HG03095 (cell line): Measurements from ENCODE around the gene CSF2.

ENCODE experiments used
- ATAC-seq: cut with Tn5 transposase; IDR thresholded peaks from one replicate; pipeline ENCODE4 v1.9.1; 2021; ENCODE audit warnings: moderate library complexity; ENCODE audit not compliant: unreplicated experiment

Gene CSF2

GRCh38 chr5:132073231-132074013 lies at the start of gene CSF2:
Gene CSF2 (plus strand): TSS chr5:132073789. CDS start chr5:132073824, 35 bp downstream.
- ATAC-seq, result no peak

DNA sequence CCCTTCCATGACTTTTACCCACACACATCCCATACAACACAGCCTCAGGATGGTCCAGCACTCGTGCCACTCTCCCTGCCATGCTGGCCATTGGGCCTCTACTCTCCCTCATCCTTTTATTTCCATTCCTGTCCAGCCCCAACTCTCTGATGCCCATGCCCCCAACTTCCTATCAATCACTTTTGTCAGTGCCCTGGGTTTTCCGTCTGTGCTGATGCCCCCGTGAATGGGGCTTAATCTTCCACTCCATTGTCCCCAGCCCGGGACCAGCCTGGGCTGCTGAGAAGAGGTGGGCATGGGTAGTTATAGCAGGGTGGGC lies 49.5 kb upstream of the CSF2 start:
- ATAC-seq, result no peak

- ATAC-seq, result no peak
Observed at GRCh38 chr5:132024789-132025402, 48.7 kb upstream of the CSF2 start.

- no peak for ATAC-seq
Observed at GRCh38 chr5:132025403-132025971, 48.1 kb upstream of the CSF2 start.

- no peak for ATAC-seq
Observed at GRCh38 chr5:132026516-132027008, 47.0 kb upstream of the CSF2 start.

DNA sequence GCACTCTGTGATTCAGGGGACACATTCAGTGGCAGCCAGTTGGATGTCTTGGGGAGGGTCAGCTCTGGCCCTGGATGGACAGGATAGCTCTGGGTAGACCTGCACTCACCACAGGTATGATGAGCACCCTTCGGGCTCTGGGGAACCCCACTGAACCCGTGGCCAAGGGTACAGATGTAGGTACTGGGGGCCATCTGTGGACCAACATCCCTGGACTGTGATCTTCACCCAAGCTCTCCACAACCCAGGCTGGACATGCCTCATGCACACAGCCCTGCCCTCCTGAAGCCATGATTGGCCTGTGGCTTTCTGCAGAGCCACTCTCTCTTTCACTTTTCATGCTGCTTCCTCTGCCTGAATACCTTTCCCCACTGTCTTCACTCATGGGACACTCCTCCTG lies 46.6 kb upstream of the CSF2 start:
- no peak for ATAC-seq

GRCh38 chr5:132029609-132030330 lies 43.8 kb upstream of the CSF2 start:
- ATAC-seq, result no peak

GRCh38 chr5:132030610-132031009 lies 43.0 kb upstream of the CSF2 start:
- ATAC-seq, result no peak

GRCh38 chr5:132032196-132032595 lies 41.4 kb upstream of the CSF2 start:
- ATAC-seq, result no peak

GRCh38 chr5:132033122-132033521 lies 40.5 kb upstream of the CSF2 start:
- no peak for ATAC-seq

DNA sequence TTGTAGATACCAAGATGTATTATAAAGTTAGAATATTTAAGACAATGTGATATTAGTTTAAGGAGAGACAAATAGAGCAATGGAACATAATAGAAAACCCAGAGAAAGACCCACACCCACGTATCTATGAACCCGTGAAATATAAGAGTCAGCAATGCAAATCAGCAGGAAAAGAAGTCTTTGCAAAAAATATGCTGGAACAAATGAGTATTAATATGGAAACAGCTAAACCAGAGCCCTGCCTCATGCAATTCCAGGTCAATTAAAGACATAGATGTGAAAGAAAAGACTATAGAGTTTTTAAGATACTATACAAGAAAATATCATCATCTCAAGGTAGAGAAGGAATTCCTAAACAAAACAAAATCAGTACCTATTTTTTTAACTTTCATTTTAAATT lies 36.2 kb upstream of the CSF2 start:
- ATAC-seq, result no peak

DNA sequence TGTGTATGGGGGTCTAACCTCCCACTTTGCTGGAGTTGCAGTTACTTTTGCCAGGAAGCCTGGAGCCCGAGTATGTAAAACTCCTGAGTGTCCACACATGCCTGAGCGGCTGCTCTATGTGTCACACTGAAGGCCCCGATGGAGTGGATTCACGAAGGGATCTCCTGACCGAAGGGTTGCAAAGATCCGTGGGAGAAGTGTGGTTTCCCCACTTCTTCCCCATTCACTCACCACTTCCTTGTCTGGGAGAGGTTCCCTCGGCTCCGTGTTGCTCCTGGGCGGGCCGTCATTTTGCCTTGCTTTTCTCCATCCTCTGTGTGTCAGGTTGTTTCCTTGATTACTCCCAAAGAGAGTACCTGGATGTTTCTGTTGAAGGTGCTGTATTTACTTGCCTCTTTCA lies 29.4 kb upstream of the CSF2 start:
- ATAC-seq, result no peak

DNA sequence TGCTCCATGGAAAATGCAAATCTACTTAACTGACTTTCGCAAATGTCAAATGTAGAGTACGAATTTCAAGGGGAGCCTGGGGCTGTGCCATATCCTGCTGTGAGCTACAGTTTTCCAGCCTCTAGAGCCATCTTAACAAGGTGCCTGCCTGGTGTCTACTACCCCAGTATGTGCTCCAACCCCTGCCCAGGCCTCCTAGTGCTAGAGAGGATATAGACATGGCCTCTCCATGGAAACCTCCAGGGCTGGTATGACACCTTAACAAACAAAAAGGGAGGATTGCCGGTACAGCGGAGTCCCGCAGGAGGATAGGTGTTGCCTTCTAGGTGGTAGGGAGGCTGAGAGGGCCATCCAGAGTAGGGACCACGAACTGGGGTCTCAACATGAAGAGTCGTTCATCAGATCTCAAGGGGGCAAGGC lies 26.7 kb upstream of the CSF2 start:
- ATAC-seq, result no peak

DNA sequence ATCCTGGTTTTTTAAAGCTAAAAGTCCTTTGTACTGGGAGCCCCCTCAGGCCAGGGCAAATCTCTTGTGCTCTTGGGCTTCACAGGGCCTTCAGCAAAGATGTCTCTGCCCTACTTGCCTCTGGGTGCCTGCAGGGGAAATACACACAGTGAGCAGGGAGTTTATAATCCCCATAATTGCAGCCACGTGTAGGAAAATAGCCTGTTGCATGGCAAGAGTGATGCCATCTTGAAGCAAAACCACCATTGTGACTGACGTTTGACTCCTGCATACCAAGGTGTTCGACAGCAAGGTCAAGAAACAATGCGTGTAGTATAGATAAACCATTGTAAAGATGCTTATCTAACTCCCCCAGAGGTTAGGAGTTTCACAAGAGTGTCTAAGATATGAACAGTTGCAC lies 24.5 kb upstream of the CSF2 start:
- ATAC-seq, result no peak

GRCh38 chr5:132049559-132049958 lies 24.0 kb upstream of the CSF2 start:
- ATAC-seq, result no peak

DNA sequence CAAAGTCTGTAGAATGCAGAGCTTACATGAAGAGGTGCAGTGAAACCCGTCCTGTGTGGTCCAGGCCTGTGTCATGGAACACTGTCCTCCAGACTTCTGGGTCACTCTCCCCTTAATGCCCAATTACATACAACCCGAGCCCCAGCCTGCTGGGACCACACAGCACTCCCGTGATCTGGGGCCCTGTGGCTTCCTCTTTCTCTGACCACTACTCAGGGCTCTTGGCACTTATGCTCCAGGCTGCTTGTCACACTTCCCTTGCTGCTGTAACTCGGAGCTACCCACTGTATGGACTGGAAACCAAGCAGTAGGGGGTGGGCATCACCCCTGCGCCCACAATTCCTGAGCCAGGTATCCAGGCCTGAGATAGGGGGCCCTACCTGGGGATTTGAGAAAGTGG lies 23.5 kb upstream of the CSF2 start:
- ATAC-seq, result no peak

GRCh38 chr5:132050661-132051552 lies 22.7 kb upstream of the CSF2 start:
- ATAC-seq, result no peak

- no peak for ATAC-seq
Observed at GRCh38 chr5:132052520-132052919, 21.1 kb upstream of the CSF2 start.

GRCh38 chr5:132053483-132053882 lies 20.1 kb upstream of the CSF2 start:
- no peak for ATAC-seq

DNA sequence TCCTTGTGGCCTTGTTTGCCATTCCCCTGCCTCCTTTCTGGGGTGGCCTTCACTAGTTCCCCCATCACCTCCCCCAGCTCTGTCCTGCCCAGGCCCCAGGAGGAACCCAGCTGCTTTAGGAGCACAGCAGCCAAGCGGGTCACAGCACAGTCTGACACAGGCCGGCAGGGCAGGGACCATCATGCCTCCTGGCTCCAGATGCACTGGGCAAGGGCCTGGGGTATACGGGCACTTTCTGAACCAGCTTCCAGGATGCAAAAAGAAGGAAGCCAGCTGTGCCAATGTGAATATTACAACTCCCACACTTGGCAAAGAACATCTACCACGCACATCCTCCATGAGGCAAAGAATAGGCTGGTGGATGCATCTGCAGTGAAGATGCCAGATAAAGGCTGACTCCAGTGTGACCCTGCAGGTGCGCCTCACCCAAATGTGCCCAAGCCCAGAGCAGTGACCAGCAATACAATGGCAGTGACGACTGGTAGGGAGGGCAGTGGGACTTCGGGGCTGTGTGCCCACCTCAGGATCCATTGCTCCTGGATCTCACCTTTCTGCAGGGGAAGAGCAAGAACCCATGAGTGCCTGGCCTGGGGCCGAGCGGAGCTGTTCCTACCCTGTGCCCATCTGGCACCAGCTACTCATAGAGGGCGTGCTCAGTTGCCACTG lies 19.4 kb upstream of the CSF2 start:
- no peak for ATAC-seq
